ENCODE data around the gene PPP1R26.
"Not testable (repeated sequence)": the region's sequence is repeated elsewhere in the genome, so short reads cannot be mapped to it uniquely, and the experiment has no call there.

DNA sequence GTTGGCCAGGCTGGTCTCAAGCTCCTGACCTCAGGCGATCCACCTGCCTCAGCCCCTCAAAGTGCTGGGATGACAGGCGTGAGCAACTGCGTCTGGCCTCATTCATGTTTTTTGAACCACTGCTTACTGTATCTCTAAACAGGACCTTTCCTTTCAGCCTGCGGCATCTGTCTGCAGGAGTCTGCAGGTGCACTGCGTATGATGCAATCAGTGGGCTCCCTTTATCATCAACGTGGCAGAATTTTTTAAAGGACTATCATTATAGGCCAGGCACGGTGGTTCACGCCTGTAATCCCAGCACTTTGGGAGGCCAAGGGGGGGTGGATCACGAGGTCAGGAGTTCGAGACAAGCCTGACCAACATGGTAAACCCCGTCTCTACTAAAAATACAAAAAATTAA lies 30.1 kb upstream of the PPP1R26 start:
- TF ChIP-seq BCL11A (tag by site-specific recombination; IDR thresholded peaks at IDR 0.05; ENCODE audit: low read depth); ZNF76 (tag by site-specific recombination; IDR thresholded peaks at IDR 0.05; ENCODE audit: borderline replicate concordance, low read depth); ZNF354C (tag by site-specific recombination; IDR thresholded peaks at IDR 0.05; ENCODE audit: borderline replicate concordance, low read depth): not testable (repeated sequence)
- TF ChIP-seq, protein P1, sequence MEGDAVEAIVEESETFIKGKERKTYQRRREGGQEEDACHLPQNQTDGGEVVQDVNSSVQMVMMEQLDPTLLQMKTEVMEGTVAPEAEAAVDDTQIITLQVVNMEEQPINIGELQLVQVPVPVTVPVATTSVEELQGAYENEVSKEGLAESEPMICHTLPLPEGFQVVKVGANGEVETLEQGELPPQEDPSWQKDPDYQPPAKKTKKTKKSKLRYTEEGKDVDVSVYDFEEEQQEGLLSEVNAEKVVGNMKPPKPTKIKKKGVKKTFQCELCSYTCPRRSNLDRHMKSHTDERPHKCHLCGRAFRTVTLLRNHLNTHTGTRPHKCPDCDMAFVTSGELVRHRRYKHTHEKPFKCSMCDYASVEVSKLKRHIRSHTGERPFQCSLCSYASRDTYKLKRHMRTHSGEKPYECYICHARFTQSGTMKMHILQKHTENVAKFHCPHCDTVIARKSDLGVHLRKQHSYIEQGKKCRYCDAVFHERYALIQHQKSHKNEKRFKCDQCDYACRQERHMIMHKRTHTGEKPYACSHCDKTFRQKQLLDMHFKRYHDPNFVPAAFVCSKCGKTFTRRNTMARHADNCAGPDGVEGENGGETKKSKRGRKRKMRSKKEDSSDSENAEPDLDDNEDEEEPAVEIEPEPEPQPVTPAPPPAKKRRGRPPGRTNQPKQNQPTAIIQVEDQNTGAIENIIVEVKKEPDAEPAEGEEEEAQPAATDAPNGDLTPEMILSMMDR (tag by site-specific recombination; IDR thresholded peaks at IDR 0.05): not testable (repeated sequence)

All from HEK293 (cell line).